ENCODE results near the gene OMP.

OMP gene

GRCh38 chr11:77102246-77103210 lies at the start of gene OMP:
Gene OMP (plus strand): TSS chr11:77102840. CDS start chr11:77102840, 0 bp downstream.
- TF ChIP-seq TCF12 (IDR thresholded peaks at IDR 0.05; ENCODE audit: low read depth): no peak
- TF ChIP-seq USF1 (IDR thresholded peaks at IDR 0.05): no peak
- TF ChIP-seq CEBPB (IDR thresholded peaks at IDR 0.05): no peak
- no peak for TF ChIP-seq YY1 (IDR thresholded peaks at IDR 0.05; ENCODE audit: low read depth)
- no peak for TF ChIP-seq EP300 (IDR thresholded peaks at IDR 0.05; ENCODE audit: borderline replicate concordance)
- TF ChIP-seq CREB1 (IDR thresholded peaks at IDR 0.05; ENCODE audit: low read depth): no peak
- no peak for TF ChIP-seq REST (IDR thresholded peaks at IDR 0.05; ENCODE audit: low read depth)
- no peak for TF ChIP-seq NFIC (IDR thresholded peaks at IDR 0.05)
- no peak for TF ChIP-seq TEAD4 (IDR thresholded peaks at IDR 0.05)
- TF ChIP-seq ZBTB7A (IDR thresholded peaks at IDR 0.05; ENCODE audit: low read depth): no peak
- TF ChIP-seq MAX (IDR thresholded peaks at IDR 0.05): no peak
- no peak for TF ChIP-seq EGR1 (IDR thresholded peaks at IDR 0.05)
- TF ChIP-seq RAD21 (IDR thresholded peaks at IDR 0.05; ENCODE audit: low read depth): no peak
- no peak for TF ChIP-seq FOXM1 (IDR thresholded peaks at IDR 0.05; ENCODE audit: borderline replicate concordance, low read depth)
- TF ChIP-seq TAF1 (IDR thresholded peaks at IDR 0.05; ENCODE audit: low read depth): no peak

- no peak for TF ChIP-seq MAX (IDR thresholded peaks at IDR 0.05)
- no peak for TF ChIP-seq RAD21 (IDR thresholded peaks at IDR 0.05; ENCODE audit: low read depth)
- no peak for TF ChIP-seq FOXM1 (IDR thresholded peaks at IDR 0.05; ENCODE audit: borderline replicate concordance, low read depth)
- no peak for TF ChIP-seq TAF1 (IDR thresholded peaks at IDR 0.05; ENCODE audit: low read depth)
Observed at GRCh38 chr11:77053217-77054015, 49.2 kb upstream of the OMP start.

- TF ChIP-seq TCF12 (IDR thresholded peaks at IDR 0.05; ENCODE audit: low read depth): no peak
- TF ChIP-seq USF1 (IDR thresholded peaks at IDR 0.05): no peak
- TF ChIP-seq MAX (IDR thresholded peaks at IDR 0.05): no peak
Observed at GRCh38 chr11:77054084-77054483, 48.6 kb upstream of the OMP start.

- TF ChIP-seq ZBTB7A (IDR thresholded peaks at IDR 0.05; ENCODE audit: low read depth) (no peak), CEBPB (IDR thresholded peaks at IDR 0.05) (no peak), USF1 (IDR thresholded peaks at IDR 0.05) (no peak), RAD21 (IDR thresholded peaks at IDR 0.05; ENCODE audit: low read depth) (no peak), NFIC (IDR thresholded peaks at IDR 0.05) (no peak), REST (IDR thresholded peaks at IDR 0.05; ENCODE audit: low read depth) (no peak), TCF12 (IDR thresholded peaks at IDR 0.05; ENCODE audit: low read depth) (no peak), EGR1 (IDR thresholded peaks at IDR 0.05) (no peak), YY1 (IDR thresholded peaks at IDR 0.05; ENCODE audit: low read depth) (no peak), MAX (IDR thresholded peaks at IDR 0.05) (no peak), TEAD4 (IDR thresholded peaks at IDR 0.05) (no peak), TAF1 (IDR thresholded peaks at IDR 0.05; ENCODE audit: low read depth) (no peak), EP300 (IDR thresholded peaks at IDR 0.05; ENCODE audit: borderline replicate concordance) (no peak), FOXM1 (IDR thresholded peaks at IDR 0.05; ENCODE audit: borderline replicate concordance, low read depth) (no peak), CREB1 (IDR thresholded peaks at IDR 0.05; ENCODE audit: low read depth) (no peak)
Observed at GRCh38 chr11:77055101-77055561, 47.5 kb upstream of the OMP start.

All from Ishikawa (cell line).